KG1 (cell line): ENCODE measurements around the gene NOL7.

Source experiments
- DNase-seq: peaks from one replicate; lab custom pipeline; 2025; lab: John Stamatoyannopoulos, UW

NOL7 gene

DNA sequence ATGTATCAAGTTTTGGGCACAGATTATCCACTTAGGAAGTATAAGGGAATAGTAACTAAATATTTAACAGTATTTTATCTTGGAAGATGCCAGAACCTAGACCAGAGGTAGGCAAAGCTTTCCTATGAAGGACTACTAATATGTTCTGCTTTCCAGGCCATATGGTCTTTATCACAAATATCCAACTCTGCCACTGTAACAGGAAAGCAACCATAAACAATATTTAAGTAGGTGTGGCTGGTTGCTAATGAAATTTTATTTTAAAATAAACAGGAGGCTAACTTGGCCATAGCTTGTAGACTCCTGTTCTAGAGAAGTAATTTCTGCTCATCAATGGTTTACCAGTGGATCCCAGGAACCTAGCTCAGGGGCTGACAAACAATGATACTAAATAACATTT, 39.4 kb downstream of the NOL7 start:
- DNase-seq, result no peak

DNA sequence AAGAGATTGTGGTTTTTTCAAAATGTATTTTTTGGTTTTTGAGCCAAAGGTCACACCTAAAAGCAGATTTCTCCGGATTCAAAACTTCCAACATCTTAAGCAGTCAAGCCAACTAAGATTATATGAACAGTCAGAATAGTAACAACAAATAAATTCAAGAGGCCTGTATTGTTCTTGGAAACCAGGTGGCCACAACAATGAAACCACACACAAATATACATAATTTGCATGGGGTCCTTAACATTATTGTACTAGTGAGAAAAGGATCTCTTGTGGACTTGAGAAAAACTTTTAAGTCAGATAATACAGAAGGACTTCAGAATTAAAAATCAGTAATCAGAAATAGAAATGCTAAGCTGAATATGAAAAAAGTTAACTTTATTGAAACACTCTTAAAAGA, 40.6 kb downstream of the NOL7 start:
- no peak for DNase-seq

DNA sequence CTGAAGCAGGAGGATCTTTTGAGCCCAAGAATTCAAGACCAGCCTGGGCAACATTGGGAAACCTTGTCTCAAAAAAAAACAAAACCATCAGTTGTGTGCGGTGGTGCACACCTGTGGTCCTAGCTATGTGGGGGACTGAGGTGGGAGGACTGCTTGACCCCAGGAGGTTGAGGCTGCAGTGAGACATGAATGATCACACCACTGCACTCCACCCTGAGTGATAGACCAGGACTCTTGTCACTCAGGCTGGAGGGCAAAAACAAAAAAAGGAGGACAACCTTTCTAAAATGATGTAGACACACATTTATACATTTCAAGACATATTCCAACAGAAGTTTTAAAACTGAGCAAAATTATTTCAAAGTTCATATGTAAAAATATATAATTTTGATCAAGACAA, 45.1 kb downstream of the NOL7 start:
- DNase-seq, result no peak

DNA sequence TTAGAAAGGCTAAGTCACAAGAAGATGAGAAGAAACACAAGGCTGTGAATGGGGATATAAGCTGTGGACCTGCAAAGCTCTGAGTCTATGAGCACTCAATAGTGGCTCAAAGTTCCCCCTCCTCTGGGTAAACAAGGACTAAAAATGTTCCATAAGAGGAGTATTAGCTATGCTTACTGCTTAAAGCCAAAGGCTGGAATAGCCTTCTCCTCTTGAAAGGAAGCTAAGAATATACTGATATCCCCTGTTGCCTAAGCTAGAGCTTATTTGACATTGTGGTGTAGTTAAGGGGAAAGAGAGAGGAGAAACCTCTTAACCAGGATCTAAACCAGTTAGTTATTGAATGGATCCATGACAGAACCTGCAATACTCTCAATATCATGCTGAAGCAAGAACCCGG, 45.8 kb downstream of the NOL7 start:
- DNase-seq, result no peak

DNA sequence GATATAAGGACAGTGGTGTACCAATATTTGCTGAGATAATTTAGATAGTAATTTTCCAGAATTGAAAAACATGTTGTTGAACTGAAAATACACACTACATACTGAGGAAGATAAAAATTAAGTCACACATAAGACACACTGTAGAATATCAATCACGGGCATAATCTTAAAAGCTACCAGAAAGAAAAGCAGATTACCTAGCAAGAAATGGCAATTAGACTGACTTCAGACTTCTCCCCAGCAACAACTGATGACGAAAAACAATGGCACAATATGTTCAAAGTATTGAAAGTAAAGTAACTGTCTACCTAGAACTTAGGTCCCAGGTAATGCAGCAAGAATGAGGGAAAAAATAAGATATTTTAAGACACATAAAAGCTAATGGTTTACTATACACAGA, 46.5 kb downstream of the NOL7 start:
- DNase-seq, result no peak

DNA sequence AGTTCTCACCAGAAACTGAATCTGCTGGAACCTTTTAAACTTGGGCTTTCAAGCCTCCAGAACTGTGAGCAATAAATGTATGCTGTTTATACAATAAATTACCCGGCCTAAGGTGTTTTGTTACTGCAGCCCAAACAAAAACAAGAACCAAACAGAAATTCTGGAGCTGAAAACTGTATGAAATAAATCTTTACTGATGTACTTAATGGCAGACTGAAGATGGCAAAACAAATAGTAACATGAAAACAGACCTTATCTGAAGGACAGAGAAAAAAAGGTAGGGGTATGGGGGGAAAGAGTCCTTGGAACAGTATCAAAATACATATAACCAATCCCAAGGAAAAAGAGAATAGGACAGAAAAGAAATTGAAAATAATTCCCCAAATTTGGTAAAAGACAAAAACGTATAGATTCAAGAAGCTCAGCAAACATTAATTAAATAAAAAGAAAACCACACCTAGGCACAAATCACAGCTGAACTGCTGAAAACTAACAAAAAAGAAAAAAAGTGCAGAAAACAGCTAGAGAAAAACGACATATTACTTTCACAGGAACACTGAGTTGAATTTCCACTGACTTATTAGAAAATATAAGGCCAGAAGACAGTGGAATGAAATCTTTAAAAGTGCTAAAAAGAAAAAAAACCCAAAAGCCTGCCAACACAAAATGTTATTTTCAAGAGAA, 47.7 kb downstream of the NOL7 start:
- no peak for DNase-seq

DNA sequence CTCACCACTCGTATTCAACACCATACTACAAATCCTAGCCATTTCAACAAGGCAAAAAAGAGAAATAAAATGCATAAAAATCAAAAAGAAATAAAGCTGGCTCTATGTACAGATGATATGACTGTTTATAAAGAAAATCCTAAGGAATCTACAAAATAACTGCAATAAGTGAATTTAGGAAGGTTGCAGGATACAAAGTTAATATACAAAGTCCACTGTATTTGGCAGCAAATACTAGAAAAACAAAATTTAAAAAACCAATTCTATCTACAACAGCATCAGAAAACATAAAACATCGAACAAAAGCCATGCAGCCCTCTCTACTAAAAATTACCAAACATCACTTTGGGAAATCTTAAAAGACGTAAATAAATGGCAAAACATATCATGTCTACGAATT, 48.9 kb downstream of the NOL7 start:
- no peak for DNase-seq

DNA sequence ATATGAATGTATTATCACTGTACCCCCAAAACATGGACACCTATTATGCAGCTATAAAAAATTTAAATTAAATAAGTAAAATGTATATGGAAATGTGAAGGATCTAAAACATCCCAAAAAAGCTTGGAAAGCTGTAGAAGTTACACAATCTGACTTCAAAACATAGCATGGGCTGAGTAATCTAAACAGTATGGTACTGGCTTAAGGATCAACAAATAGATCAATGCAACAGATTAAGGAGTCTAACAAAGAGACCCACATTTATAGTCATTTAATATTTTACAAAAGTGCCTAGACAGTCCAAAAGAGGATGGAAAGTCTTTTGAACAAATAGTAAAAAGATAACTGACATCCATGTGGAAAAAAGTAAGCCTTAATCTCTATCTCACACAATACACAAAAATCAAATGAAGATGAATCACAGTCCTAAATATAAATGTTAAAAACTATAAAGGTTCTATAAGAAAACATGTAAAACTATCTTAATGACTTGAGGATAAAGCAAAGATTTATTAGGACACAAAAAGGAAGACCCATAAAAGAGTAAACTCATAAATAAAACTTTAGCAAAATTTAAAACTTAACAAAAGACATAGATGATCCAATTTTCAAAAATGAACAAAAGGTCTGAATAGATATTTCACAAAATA, 49.7 kb downstream of the NOL7 start:
- no peak for DNase-seq

DNA sequence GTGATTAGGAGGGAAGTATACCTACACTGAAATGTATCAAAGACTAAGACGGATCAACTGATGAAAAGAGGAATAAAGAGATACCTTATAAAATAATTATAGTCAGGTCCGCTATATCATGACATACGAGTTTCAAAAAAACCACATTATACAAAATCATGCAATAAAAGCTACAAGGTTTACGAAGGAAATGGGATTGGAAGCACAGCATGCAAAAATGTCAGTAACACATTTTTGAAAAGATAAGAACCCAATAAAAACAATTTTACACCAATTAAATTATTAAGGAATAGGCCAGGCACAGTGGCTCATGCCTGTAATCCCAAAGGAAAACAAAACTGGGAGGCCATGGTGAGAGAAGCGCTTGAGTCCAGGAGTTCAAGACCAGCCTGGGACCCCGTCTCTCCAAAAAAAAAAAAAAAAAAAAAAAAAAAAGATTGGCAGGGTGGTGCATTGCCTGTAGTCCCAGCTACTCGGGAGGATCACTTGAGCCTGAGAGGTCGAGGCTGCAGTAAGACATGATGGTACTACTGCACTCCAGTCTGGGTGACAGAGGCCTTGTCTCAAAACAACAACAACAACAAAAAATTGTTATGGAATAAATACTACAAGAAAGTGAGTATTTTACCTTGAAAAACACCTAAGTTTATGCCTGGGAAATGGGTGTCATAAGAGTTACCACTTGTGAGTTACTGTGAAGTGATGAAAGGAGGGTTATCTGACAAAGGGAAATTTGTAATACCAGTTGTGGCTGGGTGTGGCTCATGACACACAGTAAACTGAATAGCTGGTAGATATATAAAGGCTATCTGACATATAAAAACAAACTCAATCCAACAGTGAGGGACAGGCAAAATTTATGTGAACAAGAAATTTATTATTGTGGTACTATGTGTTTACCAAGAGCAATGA, 51.3 kb downstream of the NOL7 start:
- no peak for DNase-seq

DNA sequence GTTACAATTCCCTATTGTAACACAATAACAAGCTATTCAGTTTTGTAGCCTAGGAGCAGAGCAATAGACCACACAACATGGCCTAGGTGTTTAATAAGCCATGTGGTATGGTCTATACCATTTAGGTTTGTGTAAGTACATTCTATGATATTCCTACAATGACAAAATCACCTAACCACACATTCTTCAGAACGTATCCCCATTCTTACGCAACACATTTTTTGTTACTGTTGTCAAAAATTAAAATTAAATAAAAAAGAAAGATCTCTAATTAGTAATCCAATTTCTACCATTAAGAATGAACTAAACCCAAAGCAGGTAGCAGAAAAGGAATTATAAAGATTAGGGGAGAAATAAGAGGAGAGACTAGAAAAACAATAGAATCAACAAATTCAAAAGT, 52.5 kb downstream of the NOL7 start:
- no peak for DNase-seq

DNA sequence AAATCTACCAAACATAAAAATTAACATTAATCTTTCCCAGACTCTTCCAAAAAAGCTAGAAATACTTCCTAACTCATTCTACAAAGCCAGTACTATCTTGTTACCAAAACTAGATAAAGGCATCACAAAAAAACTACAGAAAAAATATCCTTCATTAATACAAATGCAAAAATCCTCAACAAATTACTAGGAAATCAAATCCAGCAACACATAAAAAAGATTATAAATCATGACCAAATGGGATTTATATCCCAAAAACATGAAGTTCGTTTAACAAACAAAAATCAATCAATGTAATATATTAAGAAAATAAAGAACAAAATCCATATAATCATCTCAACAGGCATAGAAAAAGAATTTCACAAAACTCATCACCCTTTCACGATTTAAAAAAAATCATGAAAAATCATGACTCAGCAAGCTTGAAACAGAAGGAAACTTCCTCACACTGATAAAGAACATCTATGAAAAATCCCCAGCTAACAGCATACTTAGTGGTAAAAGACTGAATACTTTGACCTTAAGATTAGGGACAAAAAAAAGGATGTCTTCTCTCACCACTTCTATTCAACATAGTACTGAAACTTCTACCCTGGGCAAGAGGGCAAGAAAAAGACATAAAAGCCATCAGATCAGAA, 53.3 kb downstream of the NOL7 start:
- DNase-seq, result no peak

DNA sequence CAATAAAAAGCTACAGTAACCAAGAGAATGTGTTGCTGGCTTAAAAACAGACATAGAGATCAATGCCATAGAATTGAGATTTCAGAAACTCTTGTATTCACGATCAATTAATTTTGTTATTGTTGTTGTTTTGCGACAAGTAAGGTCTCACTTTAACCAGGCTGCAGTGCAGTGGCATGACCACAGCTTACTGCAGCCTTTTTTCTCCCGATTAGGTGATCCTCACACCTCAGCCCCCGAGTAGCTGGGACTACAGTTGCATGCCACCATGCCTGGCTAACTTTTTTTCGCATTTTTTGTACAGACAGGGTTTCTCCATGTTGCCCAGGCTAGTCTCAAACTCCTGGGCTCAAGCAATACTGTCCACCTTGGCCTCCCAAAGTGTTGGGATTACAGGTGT, 54.3 kb downstream of the NOL7 start:
- no peak for DNase-seq
